ENCODE results near the gene MAP2K5. TPM values are rescaled to one million over a fixed set of nuclear protein-coding genes. Genes with fewer than 3 reads are reported as not detected.

MAP2K5 gene
- total and polyA plus RNA-seq, 10 of the 15 experiments (the other 5 are each of a cell fraction or from before 2014, with no cell fraction given), result 1.3 to 19.4 (median 9.6) TPM

DNA sequence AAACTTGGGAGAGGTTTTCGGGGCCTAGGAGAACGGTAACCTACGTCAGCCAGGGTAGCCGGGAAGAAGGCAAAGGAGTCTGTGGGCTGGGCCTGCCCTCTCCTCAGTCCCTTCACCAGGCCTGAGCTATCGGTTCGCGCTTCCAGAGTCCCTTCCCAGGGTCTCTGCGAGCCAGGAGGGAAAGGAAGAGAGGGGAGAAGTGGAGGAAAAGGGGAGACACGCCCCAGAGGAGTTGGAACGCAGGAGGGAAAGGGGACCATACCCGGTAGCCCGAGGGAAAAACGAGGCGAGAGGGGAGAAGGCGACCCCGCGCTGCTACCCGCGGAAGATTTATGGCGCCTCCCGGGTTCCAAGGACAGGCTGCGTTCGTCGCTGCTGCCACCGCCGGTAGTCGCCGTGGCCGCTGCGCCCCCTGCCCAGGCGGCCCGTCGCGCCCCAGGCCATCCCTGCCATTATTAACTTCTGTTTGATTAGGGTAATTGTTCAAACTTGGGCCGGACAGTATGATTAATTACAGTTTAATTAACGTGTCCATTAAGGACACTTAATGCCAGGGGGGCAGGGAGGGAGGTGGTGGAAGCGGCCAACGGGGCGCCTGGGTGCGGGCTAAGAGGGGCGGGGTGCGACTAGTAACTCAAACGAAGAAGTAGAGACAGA, 279.4 kb downstream of the MAP2K5 start:
- ChIA-PET CTCF (no interaction called here), POLR2A (no interaction called here), SMC1A (ENCODE audit: uncharacterized antibody, unreplicated experiment) (interaction anchor here (1.0 kb wide), 1 partner anchor 12 kb away, joined by 3 read pairs; no protein-coding TSS in a partner anchor), RAD21 (ENCODE audit: unreplicated experiment) (interaction anchor here (1.0 kb wide), 1 partner anchor 9 kb away, joined by 3 read pairs; no protein-coding TSS in a partner anchor)
- in situ Hi-C loops (cut with MboI), result no loop called here
- Histone ChIP-seq H3K4me1 (ENCODE audit: control insufficient read depth, insufficient read depth, low read length) (no peaks in the 10 kb centered on the region), H3K36me3 (ENCODE audit: control insufficient read depth in 2 of 2, insufficient read depth in 2 of 2, low read length in 1 of 2) (no peaks in the 10 kb centered on the region), H3K4me2 (ENCODE audit: control insufficient read depth, insufficient read depth) (no peak overlapping the region), H4K20me1 (ENCODE audit: control insufficient read depth, insufficient read depth) (no peaks in the 10 kb centered on the region), H3K4me3 (no peak overlapping the region), H3K9me3 (replicated peaks; ENCODE audit: control insufficient read depth, insufficient read depth, low read length) (peaks cover 7% of the 10 kb centered on the region; the same call in 1 of the 3 replicates), H3K27me3 (replicated peaks in 1 of 2; ENCODE audit: control insufficient read depth in 2 of 2, insufficient read depth in 2 of 2, low read length in 1 of 2) (peaks cover 24 to 34% of the 10 kb centered on the region in 2 experiments), H3K79me2 (ENCODE audit: control insufficient read depth, insufficient read depth, low read length) (no peaks in the 10 kb centered on the region), H3K27ac (ENCODE audit: control insufficient read depth, insufficient read depth) (no peak overlapping the region), H2AFZ (ENCODE audit: control insufficient read depth, low read depth, low read length) (no peak overlapping the region), H3K9ac (ENCODE audit: control insufficient read depth, insufficient read depth, low read length) (no peak overlapping the region)
- TF ChIP-seq RFX5 (IDR thresholded peaks at IDR 0.05; ENCODE audit: low read depth, low read length), result no peak
- no peak for TF ChIP-seq EED (IDR thresholded peaks at IDR 0.05; ENCODE audit: low read depth)
- no peak for TF ChIP-seq SMAD5 (IDR thresholded peaks at IDR 0.05; ENCODE audit: low read depth)
- TF ChIP-seq, protein P1, sequence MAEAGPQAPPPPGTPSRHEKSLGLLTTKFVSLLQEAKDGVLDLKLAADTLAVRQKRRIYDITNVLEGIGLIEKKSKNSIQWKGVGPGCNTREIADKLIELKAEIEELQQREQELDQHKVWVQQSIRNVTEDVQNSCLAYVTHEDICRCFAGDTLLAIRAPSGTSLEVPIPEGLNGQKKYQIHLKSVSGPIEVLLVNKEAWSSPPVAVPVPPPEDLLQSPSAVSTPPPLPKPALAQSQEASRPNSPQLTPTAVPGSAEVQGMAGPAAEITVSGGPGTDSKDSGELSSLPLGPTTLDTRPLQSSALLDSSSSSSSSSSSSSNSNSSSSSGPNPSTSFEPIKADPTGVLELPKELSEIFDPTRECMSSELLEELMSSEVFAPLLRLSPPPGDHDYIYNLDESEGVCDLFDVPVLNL (IDR thresholded peaks at IDR 0.05; ENCODE audit: low read depth, low read length), result no peak
- TF ChIP-seq, protein P2, sequence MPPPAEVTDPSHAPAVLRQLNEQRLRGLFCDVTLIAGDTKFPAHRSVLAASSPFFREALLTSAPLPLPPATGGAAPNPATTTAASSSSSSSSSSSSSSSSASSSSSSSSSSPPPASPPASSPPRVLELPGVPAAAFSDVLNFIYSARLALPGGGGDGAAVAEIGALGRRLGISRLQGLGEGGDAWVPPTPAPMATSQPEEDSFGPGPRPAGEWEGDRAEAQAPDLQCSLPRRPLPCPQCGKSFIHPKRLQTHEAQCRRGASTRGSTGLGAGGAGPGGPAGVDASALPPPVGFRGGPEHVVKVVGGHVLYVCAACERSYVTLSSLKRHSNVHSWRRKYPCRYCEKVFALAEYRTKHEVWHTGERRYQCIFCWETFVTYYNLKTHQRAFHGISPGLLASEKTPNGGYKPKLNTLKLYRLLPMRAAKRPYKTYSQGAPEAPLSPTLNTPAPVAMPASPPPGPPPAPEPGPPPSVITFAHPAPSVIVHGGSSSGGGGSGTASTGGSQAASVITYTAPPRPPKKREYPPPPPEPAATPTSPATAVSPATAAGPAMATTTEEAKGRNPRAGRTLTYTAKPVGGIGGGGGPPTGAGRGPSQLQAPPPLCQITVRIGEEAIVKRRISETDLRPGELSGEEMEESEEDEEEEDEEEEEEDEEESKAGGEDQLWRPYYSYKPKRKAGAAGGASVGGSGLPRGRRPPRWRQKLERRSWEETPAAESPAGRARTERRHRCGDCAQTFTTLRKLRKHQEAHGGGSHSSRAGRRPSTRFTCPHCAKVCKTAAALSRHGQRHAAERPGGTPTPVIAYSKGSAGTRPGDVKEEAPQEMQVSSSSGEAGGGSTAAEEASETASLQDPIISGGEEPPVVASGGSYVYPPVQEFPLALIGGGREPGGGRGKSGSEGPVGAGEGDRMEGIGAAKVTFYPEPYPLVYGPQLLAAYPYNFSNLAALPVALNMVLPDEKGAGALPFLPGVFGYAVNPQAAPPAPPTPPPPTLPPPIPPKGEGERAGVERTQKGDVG (CRISPR knock-in tag; IDR thresholded peaks at IDR 0.05), result no peak
- TF ChIP-seq, protein P3, sequence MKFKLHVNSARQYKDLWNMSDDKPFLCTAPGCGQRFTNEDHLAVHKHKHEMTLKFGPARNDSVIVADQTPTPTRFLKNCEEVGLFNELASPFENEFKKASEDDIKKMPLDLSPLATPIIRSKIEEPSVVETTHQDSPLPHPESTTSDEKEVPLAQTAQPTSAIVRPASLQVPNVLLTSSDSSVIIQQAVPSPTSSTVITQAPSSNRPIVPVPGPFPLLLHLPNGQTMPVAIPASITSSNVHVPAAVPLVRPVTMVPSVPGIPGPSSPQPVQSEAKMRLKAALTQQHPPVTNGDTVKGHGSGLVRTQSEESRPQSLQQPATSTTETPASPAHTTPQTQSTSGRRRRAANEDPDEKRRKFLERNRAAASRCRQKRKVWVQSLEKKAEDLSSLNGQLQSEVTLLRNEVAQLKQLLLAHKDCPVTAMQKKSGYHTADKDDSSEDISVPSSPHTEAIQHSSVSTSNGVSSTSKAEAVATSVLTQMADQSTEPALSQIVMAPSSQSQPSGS (IDR thresholded peaks at IDR 0.05; ENCODE audit: low read length), result no peak
- no peak for TF ChIP-seq SMC3 (IDR thresholded peaks at IDR 0.05; ENCODE audit: borderline replicate concordance, low read length)
- TF ChIP-seq CBFB (IDR thresholded peaks at IDR 0.05; ENCODE audit: low read depth), result no peak
- no peak for TF ChIP-seq SMARCA5 (IDR thresholded peaks at IDR 0.05)
- TF ChIP-seq, protein P4, sequence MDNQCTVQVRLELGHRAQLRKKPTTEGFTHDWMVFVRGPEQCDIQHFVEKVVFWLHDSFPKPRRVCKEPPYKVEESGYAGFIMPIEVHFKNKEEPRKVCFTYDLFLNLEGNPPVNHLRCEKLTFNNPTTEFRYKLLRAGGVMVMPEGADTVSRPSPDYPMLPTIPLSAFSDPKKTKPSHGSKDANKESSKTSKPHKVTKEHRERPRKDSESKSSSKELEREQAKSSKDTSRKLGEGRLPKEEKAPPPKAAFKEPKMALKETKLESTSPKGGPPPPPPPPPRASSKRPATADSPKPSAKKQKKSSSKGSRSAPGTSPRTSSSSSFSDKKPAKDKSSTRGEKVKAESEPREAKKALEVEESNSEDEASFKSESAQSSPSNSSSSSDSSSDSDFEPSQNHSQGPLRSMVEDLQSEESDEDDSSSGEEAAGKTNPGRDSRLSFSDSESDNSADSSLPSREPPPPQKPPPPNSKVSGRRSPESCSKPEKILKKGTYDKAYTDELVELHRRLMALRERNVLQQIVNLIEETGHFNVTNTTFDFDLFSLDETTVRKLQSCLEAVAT (IDR thresholded peaks at IDR 0.05), result no peak
- TF ChIP-seq SREBF1 (IDR thresholded peaks at IDR 0.05; ENCODE audit: low read length), result no peak
- no peak for TF ChIP-seq NBN (IDR thresholded peaks at IDR 0.05)
- TF ChIP-seq ZNF207 (IDR thresholded peaks at IDR 0.05; ENCODE audit: borderline replicate concordance), result no peak
- no peak for TF ChIP-seq SPI1 (IDR thresholded peaks at IDR 0.05; ENCODE audit: borderline replicate concordance, insufficient read depth, low read depth, low read length)
- TF ChIP-seq ZNF217 (IDR thresholded peaks at IDR 0.05), result no peak
- TF ChIP-seq IKZF1 (conservative IDR thresholded peaks at IDR 0.05), result no peak
- TF ChIP-seq STAT1 (conservative IDR thresholded peaks at IDR 0.05), result no peak
- no peak for TF ChIP-seq SREBF2 (IDR thresholded peaks at IDR 0.05; ENCODE audit: low read length)
- FAIRE-seq (no peak), DNase-seq (ENCODE audit: low read depth, low spot score) (no peak), ATAC-seq (no peak)
- 6% methylated on average over 35 of the region's 43 CpGs for WGBS (ENCODE audit: insufficient coverage, insufficient replicate concordance, low lambda C conversion rate, missing lambda C conversion rate)
- intact Hi-C loops (cut with micrococcal nuclease; ENCODE audit: unreplicated experiment), result no loop called here
- BruUV-seq (replicated peaks), result no TSS peak

Measured in GM12878 (cell line).